Activated CD4-positive, CD25-positive, alpha-beta regulatory T cell treated with anti-CD3 and anti-CD28 coated beads, Interleukin-2, amount 50 U/mL, for 72 hours (primary cell): ENCODE data around the gene ABCA3.

Source experiments
- DNase-seq: peaks from one replicate; pipeline ENCODE4 v3.0.0; 2021

The ABCA3 gene

GRCh38 chr16:2233046-2233775, 107.3 kb downstream of the ABCA3 start:
- no peak for DNase-seq

- no peak for DNase-seq
These were observed 108.2 kb downstream of the ABCA3 start for GRCh38 chr16:2232094-2232990.

DNA sequence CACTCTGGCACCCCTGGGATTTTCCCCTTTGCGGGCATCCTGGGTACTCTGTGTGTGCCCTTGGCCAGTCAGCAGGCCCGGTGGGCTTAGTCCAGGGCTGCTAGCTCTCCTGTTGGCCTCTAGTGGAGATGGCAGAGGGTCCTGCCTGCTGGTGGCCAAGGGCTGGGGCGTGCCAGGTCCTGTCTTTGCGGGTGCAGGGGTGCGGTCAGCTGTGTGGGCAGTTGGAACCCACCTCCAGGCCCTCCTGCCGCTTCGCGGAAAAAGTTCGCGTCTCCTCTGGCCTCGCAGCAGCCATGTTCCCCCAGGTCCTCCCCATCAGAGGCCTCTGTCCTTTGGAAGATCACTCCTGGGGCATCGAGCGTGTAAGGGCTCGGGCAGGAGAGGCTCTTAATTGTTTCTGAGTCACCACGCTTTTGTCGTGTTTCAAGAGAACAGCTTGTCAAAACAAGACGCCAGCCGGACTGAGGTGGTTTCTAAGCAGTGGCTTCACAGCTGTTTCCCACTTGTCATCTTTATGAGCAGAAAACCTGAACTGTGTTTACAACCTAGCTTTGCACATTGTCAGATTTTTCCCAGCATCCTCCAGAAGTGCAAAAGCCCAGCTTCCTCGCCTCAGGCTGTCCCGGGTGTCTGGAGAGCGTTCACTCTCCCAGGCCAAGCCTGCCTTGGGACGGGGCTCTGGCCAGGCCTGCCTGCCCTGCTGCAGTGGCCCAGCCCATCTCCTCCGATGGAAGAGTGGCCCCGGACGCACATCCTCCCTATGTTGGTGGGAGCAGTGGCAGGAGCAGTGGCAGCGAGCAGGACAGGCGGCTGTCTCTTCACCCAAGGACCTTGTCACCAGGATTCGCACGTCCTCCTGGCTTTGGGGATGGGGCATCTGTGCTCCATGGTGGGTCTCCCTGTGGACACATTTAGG, 109.3 kb downstream of the ABCA3 start:
- no peak for DNase-seq

DNA sequence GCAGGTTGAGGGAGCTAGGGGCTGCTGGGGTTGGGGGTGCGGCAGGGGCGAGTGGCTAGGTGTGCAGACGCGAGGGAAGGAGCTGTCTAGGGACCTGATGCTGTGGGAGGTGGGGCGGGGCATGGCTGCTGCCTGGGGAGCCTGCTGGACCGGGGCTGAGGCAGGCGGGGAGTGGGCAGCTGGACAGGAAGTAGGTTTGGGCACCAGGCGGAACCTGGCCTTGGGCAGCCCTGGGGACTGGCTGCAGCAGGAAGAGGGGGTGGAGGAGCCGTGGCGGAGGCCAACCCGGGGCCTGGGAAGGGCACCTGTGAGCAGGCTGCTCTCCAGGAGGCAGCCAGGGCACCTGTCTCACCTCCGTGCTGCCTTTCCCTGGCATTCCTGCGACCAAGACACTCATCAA, 110.2 kb downstream of the ABCA3 start:
- no peak for DNase-seq

DNA sequence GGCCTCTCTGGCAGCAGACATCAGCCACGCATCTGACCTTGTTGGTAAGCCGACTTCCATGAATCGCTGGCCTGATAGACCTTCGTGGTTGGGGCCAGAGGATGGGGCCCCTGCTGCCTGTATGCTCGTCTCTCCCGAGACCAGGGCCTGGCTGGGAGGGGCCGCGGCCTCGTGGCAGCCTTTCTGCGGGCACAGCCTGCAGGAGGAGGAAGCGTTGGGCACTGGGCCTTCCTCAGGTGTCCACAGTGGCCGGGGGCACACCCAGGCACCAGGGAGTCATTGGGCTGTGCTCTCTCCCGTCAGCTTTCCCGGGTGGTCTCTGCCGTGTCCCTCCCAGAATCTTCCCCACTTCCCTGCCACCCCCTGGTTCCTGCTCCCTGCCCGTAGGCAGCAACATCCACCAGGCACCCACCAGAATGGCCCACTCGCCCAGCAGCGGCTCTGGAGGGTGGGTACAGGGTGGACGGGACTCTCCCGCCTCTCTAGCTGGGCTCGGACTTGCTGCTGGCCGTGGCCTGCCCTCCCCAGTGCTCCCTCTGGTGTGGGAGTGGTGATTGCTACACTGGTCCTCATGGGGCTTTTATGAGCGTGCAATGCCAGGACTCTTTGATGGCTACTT, 110.8 kb downstream of the ABCA3 start:
- DNase-seq: no peak

DNA sequence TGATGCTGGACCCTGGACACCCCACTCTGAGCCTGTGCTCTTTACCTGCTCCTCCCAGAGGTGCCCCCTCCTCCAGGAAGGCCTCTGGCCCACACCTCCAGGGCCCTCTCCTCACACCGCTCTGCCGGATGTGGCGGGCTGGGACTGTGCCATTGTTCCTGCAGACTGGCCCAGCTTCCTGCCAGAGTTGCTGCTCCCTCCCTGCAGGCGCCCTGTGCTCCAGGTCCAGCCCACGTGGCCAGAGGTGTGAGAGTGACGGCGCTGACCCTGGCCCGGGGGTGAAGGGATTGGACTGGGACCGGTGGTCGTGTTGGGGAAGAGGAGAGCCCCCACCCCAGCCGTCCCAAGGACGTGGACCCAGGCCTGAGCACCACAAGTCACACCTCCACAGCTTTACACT, 111.4 kb downstream of the ABCA3 start:
- no peak for DNase-seq

DNA sequence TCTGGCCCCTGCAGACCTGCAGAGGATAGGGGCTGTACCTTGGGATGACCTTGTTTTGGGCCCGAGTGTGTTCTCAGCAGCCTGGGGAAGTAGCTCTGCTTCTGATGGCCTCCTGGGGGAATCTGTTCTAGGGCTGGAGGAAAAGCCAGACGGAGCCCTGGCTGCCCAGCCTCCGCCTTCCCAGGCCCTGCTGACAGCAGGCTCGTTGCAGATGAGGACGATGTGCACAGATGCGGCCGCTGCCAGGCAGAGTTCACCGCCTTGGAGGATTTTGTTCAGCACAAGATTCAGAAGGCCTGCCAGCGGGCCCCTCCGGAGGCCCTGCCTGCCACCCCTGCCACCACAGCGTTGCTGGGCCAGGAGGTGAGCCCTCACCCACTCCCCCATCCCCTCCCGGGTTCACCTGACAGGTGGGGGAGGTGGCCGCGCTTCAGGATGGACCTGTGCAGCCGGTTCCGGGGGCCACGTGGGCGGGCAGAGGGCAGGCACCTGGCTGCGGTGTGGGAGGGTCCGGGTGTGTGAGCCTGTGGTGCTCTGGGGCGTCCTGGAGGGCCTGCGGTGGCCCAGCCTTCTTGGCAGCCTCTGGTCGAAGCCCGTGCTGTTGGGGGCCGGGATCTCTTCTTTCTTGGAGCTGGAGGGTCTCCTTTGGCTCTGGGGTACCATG, 112.2 kb downstream of the ABCA3 start:
- no peak for DNase-seq

- no peak for DNase-seq
These were observed 113.6 kb downstream of the ABCA3 start for GRCh38 chr16:2226918-2227317.

GRCh38 chr16:2226245-2226793, 114.2 kb downstream of the ABCA3 start:
- no peak for DNase-seq
